ENCODE results near the gene FAM117A. TPM values are rescaled to one million over a fixed set of nuclear protein-coding genes. Genes with fewer than 3 reads are reported as not detected.

Gene FAM117A
- total RNA-seq: 3.1 and 6.0 TPM in 2 replicates

- peak; percentile 99 for DNase-seq (ENCODE audit: low read depth)
These were observed at the start of gene FAM117A for GRCh38 chr17:49763735-49764558. TSS of gene FAM117A (minus strand) at chr17:49764131. CDS start at chr17:49764087, 44 bp downstream.

- no peak for DNase-seq (ENCODE audit: low read depth)
These were observed 45.1 kb upstream of the FAM117A start for GRCh38 chr17:49809056-49809455.

GRCh38 chr17:49798738-49799137, 34.8 kb upstream of the FAM117A start:
- DNase-seq (ENCODE audit: low read depth): no peak

GRCh38 chr17:49798182-49798581, 34.3 kb upstream of the FAM117A start:
- DNase-seq (ENCODE audit: low read depth): no peak

- DNase-seq (ENCODE audit: low read depth): no peak
These were observed 31.4 kb upstream of the FAM117A start for GRCh38 chr17:49795372-49795771.

- no peak for DNase-seq (ENCODE audit: low read depth)
These were observed 29.4 kb upstream of the FAM117A start for GRCh38 chr17:49793309-49793708.

GRCh38 chr17:49789243-49789578, 25.3 kb upstream of the FAM117A start:
- no peak for DNase-seq (ENCODE audit: low read depth)

- peak; percentile 99 for DNase-seq (ENCODE audit: low read depth)
These were observed 24.7 kb upstream of the FAM117A start, which contains the start of gene KAT7 for GRCh38 chr17:49788478-49789242. TSS of gene KAT7 (plus strand) at chr17:49788681. CDS start at chr17:49788835, 154 bp downstream.

- DNase-seq (ENCODE audit: low read depth): no peak
These were observed 24.1 kb upstream of the FAM117A start for GRCh38 chr17:49787884-49788477.

GRCh38 chr17:49784636-49785035, 20.7 kb upstream of the FAM117A start:
- DNase-seq (ENCODE audit: low read depth): no peak

- DNase-seq (ENCODE audit: low read depth): no peak
These were observed 19.9 kb upstream of the FAM117A start for GRCh38 chr17:49783791-49784190.

GRCh38 chr17:49783071-49783715, 19.3 kb upstream of the FAM117A start:
- no peak for DNase-seq (ENCODE audit: low read depth)

GRCh38 chr17:49779739-49780231, 15.9 kb upstream of the FAM117A start:
- DNase-seq (ENCODE audit: low read depth): peak; percentile 65

GRCh38 chr17:49779156-49779738, 15.3 kb upstream of the FAM117A start:
- DNase-seq (ENCODE audit: low read depth): no peak

- DNase-seq (ENCODE audit: low read depth): no peak
These were observed 13.6 kb upstream of the FAM117A start for GRCh38 chr17:49777563-49777962.

- no peak for DNase-seq (ENCODE audit: low read depth)
These were observed 12.8 kb upstream of the FAM117A start for GRCh38 chr17:49776551-49777300.

- peak; percentile 65 for DNase-seq (ENCODE audit: low read depth)
These were observed 11.8 kb upstream of the FAM117A start for GRCh38 chr17:49775546-49776260.

- no peak for DNase-seq (ENCODE audit: low read depth)
These were observed 3.1 kb upstream of the FAM117A start for GRCh38 chr17:49766918-49767530.

GRCh38 chr17:49764559-49765180, 739 bp upstream of the FAM117A start:
- DNase-seq (ENCODE audit: low read depth): no peak
